ENCODE measurements around the gene CCDC24. TPM values are rescaled to one million over a fixed set of nuclear protein-coding genes. Genes with fewer than 3 reads are reported as not detected.
A peak's percentile ranks its signal among the peaks of the same experiment; 100 is the strongest.

CCDC24 gene
- total and polyA plus RNA-seq, 2 of the 13 experiments (the other 11 are each of a cell fraction or from before 2014, with no cell fraction given), result 1.4 to 2.9 TPM

- TF ChIP-seq SOX6 (IDR thresholded peaks at IDR 0.05), result no peak
- no peak for TF ChIP-seq SOX6 (CRISPR knock-in tag; IDR thresholded peaks at IDR 0.05)
- TF ChIP-seq DZIP1 (CRISPR knock-in tag; IDR thresholded peaks at IDR 0.05), result no peak
- TF ChIP-seq ZFP37 (CRISPR knock-in tag; IDR thresholded peaks at IDR 0.05; ENCODE audit: borderline replicate concordance), result no peak
- TF ChIP-seq ZNF792 (CRISPR knock-in tag; IDR thresholded peaks at IDR 0.05), result no peak
- no peak for TF ChIP-seq SMAD1 (CRISPR knock-in tag; IDR thresholded peaks at IDR 0.05; ENCODE audit: borderline replicate concordance, low read depth)
- no peak for TF ChIP-seq ZBTB40 (IDR thresholded peaks at IDR 0.05)
- no peak for TF ChIP-seq ZBTB40 (CRISPR knock-in tag; IDR thresholded peaks at IDR 0.05)
- no peak for TF ChIP-seq ZNF160 (CRISPR knock-in tag; IDR thresholded peaks at IDR 0.05)
- no peak for TF ChIP-seq ZNF503 (CRISPR knock-in tag; IDR thresholded peaks at IDR 0.05)
- TF ChIP-seq ZNF235 (CRISPR knock-in tag; IDR thresholded peaks at IDR 0.05; ENCODE audit: borderline replicate concordance), result no peak
- no peak for TF ChIP-seq ZNF430 (CRISPR knock-in tag; IDR thresholded peaks at IDR 0.05)
- TF ChIP-seq MXI1 (IDR thresholded peaks at IDR 0.05; ENCODE audit: borderline replicate concordance, low read depth, low read length), result 0 out of 3 replicates have a peak, but pooled peaks have one; percentile 24
- TF ChIP-seq FOSL1 (CRISPR knock-in tag; IDR thresholded peaks at IDR 0.05; ENCODE audit: borderline replicate concordance), result no peak
- no peak for TF ChIP-seq PLSCR1 (CRISPR knock-in tag; IDR thresholded peaks at IDR 0.05; ENCODE audit: borderline replicate concordance)
Observed at GRCh38 chr1:43980255-43981134, 10.9 kb upstream of the CCDC24 start (continued).

All from HepG2 (cell line).